GM12891 (cell line): ENCODE measurements around the gene RAB7B.

Experiments
- PAX5 ChIP-seq: IDR thresholded peaks from 2 replicates; pipeline ENCODE4 v1.6.1; 2011; ENCODE audit warnings: low read length, moderate library complexity, mild to moderate bottlenecking; ENCODE audit not compliant: insufficient read depth, severe bottlenecking
- POLR2A ChIP-seq: IDR thresholded peaks from 2 replicates; pipeline ENCODE4 v1.6.1; 2011; ENCODE audit warnings: low read depth, low read length, control low read depth
- POLR2AphosphoS5 ChIP-seq: IDR thresholded peaks from 2 replicates; pipeline ENCODE4 v1.6.1; 2011; ENCODE audit warnings: low read depth, low read length, control low read depth
- POU2F2 ChIP-seq: IDR thresholded peaks from 2 replicates; pipeline ENCODE4 v1.6.1; 2011; ENCODE audit warnings: low read depth, mild to moderate bottlenecking, control low read depth, low read length, moderate library complexity
- SPI1 ChIP-seq: IDR thresholded peaks from 2 replicates; pipeline ENCODE4 v1.6.1; 2011; ENCODE audit warnings: low read depth, low read length, control low read depth
- TAF1 ChIP-seq: IDR thresholded peaks from 2 replicates; pipeline ENCODE4 v1.6.1; 2011; ENCODE audit warnings: low read depth, low read length, control low read depth

DNA sequence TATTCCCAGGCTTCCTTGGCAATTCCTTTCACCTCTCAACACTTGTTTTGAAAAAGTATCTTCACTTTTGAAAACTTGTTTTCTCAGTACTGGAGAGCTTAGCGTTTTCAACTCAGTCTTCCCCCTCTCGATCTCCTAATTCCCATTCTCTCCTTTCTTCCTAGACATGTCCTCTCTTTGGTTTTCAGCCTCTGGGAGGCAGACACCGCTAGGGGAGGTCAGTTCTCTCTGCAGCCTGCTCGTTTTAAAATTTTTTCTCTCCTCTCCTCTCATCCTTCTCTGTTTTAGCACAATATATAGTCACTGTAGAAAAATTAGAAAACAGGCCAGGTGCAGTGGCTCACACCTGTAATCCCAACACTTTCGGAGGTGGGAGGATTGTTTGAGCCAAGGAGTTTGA lies 37.1 kb upstream of the RAB7B start:
- no peak for TF ChIP-seq POLR2AphosphoS5
- no peak for TF ChIP-seq POLR2A
- TF ChIP-seq TAF1: no peak
- no peak for TF ChIP-seq SPI1
- no peak for TF ChIP-seq PAX5
- TF ChIP-seq POU2F2: no peak
